HepG2 (cell line): ENCODE data around the gene GPR119. TPM values are rescaled to one million over a fixed set of nuclear protein-coding genes. Genes with fewer than 3 reads are reported as not detected.

ENCODE experiments used
- HNRNPLL ChIP-seq: fragments of 200-400 bp; formaldehyde crosslinking; IDR thresholded peaks from 2 replicates; pipeline ENCODE4 v1.6.1; 2017; ENCODE audit warnings: mild to moderate bottlenecking, low read depth, low read length; ENCODE audit not compliant: poor library complexity, severe bottlenecking
- MEIS2 ChIP-seq: sonication (generic); formaldehyde crosslinking; IDR thresholded peaks from 2 replicates; pipeline ENCODE4 v1.9.0; 2021; ENCODE audit warnings: mild to moderate bottlenecking, missing genetic modification reagents
- MIXL1 ChIP-seq: IDR thresholded peaks from 2 replicates; pipeline ENCODE4 v1.6.1; 2016
- SOX6 ChIP-seq, 2 experiments: fragments of 450-650 bp in 1 of 2; sonication (generic) in 1 of 2; formaldehyde crosslinking in 1 of 2; IDR thresholded peaks; 2 replicates each; pipeline versions ENCODE4 v1.4.0 to v1.6.1; 2017 to 2020; ENCODE audit warnings: antibody characterized with exemption in 1 of 2, mild to moderate bottlenecking in 1 of 2, missing genetic modification reagents in 1 of 2
- THRA ChIP-seq: sonication (generic); formaldehyde crosslinking; IDR thresholded peaks from 2 replicates; pipeline ENCODE4 v1.4.0; 2020; ENCODE audit warnings: missing genetic modification reagents, borderline replicate concordance
- ZNF142 ChIP-seq: sonication (generic); formaldehyde crosslinking; IDR thresholded peaks from 2 replicates; pipeline ENCODE4 v1.4.0; 2020; ENCODE audit warnings: missing genetic modification reagents
- polyA plus RNA-seq, 8 experiments: library from polyadenylated mRNA; depleted of rRNA in 3 of 8; stranded (reverse) in 7 of 8; unstranded in 1 of 8; fragments of >200 nt; fragmentation: Illumina TruSeq in 4 of 8; extraction: Trizol in 4 of 8; gene quantifications; 2 replicates each; pipeline versions ENCODE4 v1.2.1 to v1.2.3, GENCODE V29; 2011 to 2016; ENCODE audit warnings: low read depth in 4 of 8, missing spikeins in 1 of 8, mixed read lengths in 1 of 8; ENCODE audit not compliant: insufficient read depth in 1 of 8
- total RNA-seq, 5 experiments: library from RNA; depleted of rRNA; stranded (reverse); fragments of >200 nt; fragmentation: Illumina TruSeq; extraction: Trizol; gene quantifications; 2 replicates each; pipeline ENCODE4 v1.2.3, GENCODE V29; 2016; ENCODE audit warnings: low read depth in 1 of 5
- TF ChIP-seq, protein P1 (sequence below): sonication (generic); formaldehyde crosslinking; IDR thresholded peaks from 2 replicates; pipeline ENCODE4 v1.4.0; 2020; ENCODE audit warnings: missing genetic modification reagents, borderline replicate concordance
- TF ChIP-seq, protein P2 (sequence below): sonication (generic); formaldehyde crosslinking; IDR thresholded peaks from 2 replicates; pipeline ENCODE4 v1.4.0; 2020; ENCODE audit warnings: missing genetic modification reagents
- TF ChIP-seq, protein P3 (sequence below): sonication (generic); formaldehyde crosslinking; IDR thresholded peaks from 2 replicates; pipeline ENCODE4 v1.5.0; 2020; ENCODE audit warnings: mild to moderate bottlenecking, missing genetic modification reagents
- TF ChIP-seq, protein P4 (sequence below): sonication (generic); formaldehyde crosslinking; conservative IDR thresholded peaks from 2 replicates; pipeline ENCODE4 v1.8.0; 2022; ENCODE audit warnings: missing genetic modification reagents

Gene GPR119
- total and polyA plus RNA-seq, 2 of the 13 experiments (the other 11 are each of a cell fraction or from before 2014, with no cell fraction given): 2.6 to 5.5 TPM

- TF ChIP-seq, protein P1, sequence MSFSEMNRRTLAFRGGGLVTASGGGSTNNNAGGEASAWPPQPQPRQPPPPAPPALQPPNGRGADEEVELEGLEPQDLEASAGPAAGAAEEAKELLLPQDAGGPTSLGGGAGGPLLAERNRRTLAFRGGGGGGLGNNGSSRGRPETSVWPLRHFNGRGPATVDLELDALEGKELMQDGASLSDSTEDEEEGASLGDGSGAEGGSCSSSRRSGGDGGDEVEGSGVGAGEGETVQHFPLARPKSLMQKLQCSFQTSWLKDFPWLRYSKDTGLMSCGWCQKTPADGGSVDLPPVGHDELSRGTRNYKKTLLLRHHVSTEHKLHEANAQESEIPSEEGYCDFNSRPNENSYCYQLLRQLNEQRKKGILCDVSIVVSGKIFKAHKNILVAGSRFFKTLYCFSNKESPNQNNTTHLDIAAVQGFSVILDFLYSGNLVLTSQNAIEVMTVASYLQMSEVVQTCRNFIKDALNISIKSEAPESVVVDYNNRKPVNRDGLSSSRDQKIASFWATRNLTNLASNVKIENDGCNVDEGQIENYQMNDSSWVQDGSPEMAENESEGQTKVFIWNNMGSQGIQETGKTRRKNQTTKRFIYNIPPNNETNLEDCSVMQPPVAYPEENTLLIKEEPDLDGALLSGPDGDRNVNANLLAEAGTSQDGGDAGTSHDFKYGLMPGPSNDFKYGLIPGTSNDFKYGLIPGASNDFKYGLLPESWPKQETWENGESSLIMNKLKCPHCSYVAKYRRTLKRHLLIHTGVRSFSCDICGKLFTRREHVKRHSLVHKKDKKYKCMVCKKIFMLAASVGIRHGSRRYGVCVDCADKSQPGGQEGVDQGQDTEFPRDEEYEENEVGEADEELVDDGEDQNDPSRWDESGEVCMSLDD (CRISPR knock-in tag): no peak
- TF ChIP-seq, protein P2, sequence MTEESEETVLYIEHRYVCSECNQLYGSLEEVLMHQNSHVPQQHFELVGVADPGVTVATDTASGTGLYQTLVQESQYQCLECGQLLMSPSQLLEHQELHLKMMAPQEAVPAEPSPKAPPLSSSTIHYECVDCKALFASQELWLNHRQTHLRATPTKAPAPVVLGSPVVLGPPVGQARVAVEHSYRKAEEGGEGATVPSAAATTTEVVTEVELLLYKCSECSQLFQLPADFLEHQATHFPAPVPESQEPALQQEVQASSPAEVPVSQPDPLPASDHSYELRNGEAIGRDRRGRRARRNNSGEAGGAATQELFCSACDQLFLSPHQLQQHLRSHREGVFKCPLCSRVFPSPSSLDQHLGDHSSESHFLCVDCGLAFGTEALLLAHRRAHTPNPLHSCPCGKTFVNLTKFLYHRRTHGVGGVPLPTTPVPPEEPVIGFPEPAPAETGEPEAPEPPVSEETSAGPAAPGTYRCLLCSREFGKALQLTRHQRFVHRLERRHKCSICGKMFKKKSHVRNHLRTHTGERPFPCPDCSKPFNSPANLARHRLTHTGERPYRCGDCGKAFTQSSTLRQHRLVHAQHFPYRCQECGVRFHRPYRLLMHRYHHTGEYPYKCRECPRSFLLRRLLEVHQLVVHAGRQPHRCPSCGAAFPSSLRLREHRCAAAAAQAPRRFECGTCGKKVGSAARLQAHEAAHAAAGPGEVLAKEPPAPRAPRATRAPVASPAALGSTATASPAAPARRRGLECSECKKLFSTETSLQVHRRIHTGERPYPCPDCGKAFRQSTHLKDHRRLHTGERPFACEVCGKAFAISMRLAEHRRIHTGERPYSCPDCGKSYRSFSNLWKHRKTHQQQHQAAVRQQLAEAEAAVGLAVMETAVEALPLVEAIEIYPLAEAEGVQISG (CRISPR knock-in tag): peak; percentile 74
- TF ChIP-seq SOX6 (IDR thresholded peaks at IDR 0.05) (no peak), SOX6 (CRISPR knock-in tag; IDR thresholded peaks at IDR 0.05) (peak; percentile 5; the same call in 1 of the 2 replicates), HNRNPLL (peak; percentile 39), ZNF142 (CRISPR knock-in tag) (no peak), THRA (CRISPR knock-in tag) (no peak), MIXL1 (CRISPR knock-in tag) (no peak), MEIS2 (CRISPR knock-in tag) (no peak)
- TF ChIP-seq, protein P3, sequence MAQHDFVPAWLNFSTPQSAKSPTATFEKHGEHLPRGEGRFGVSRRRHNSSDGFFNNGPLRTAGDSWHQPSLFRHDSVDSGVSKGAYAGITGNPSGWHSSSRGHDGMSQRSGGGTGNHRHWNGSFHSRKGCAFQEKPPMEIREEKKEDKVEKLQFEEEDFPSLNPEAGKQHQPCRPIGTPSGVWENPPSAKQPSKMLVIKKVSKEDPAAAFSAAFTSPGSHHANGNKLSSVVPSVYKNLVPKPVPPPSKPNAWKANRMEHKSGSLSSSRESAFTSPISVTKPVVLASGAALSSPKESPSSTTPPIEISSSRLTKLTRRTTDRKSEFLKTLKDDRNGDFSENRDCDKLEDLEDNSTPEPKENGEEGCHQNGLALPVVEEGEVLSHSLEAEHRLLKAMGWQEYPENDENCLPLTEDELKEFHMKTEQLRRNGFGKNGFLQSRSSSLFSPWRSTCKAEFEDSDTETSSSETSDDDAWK (CRISPR knock-in tag): no peak
- TF ChIP-seq, protein P4, sequence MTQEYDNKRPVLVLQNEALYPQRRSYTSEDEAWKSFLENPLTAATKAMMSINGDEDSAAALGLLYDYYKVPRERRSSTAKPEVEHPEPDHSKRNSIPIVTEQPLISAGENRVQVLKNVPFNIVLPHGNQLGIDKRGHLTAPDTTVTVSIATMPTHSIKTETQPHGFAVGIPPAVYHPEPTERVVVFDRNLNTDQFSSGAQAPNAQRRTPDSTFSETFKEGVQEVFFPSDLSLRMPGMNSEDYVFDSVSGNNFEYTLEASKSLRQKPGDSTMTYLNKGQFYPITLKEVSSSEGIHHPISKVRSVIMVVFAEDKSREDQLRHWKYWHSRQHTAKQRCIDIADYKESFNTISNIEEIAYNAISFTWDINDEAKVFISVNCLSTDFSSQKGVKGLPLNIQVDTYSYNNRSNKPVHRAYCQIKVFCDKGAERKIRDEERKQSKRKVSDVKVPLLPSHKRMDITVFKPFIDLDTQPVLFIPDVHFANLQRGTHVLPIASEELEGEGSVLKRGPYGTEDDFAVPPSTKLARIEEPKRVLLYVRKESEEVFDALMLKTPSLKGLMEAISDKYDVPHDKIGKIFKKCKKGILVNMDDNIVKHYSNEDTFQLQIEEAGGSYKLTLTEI (CRISPR knock-in tag): no peak
Observed at GRCh38 chrX:130339408-130340222, 45.9 kb downstream of the GPR119 start, which contains the start of gene SLC25A14 (continued).
